ENCODE measurements around the gene MAD2L1BP. TPM values are rescaled to one million over a fixed set of nuclear protein-coding genes. Genes with fewer than 3 reads are reported as not detected.
A peak's percentile ranks its signal among the peaks of the same experiment; 100 is the strongest.
"Not testable (repeated sequence)": the region's sequence is repeated elsewhere in the genome, so short reads cannot be mapped to it uniquely, and the experiment has no call there.

Gene MAD2L1BP
- total RNA-seq, 2 experiments from 2014 or later = 41.8 to 44.3 TPM

- no peaks in the 10 kb centered on the region for H3K36me3 Mint-ChIP-seq (ENCODE audit: low read depth)
- DNase-seq = no peak
- H3K4me3 Mint-ChIP-seq = no peak overlapping the region
- ChIA-PET POLR2A (no interaction called here), CTCF (interaction anchor here (1.0 to 1.7 kb wide), 4 partner anchors 9 to 20 kb away, joined by 3 to 6 read pairs (median 4); no protein-coding TSS in a partner anchor)
- H3K9me3 Mint-ChIP-seq = no peaks in the 10 kb centered on the region
- H3K27ac Mint-ChIP-seq = no peak overlapping the region
- H3K27me3 Mint-ChIP-seq = no peaks in the 10 kb centered on the region
- H3K4me1 Mint-ChIP-seq = peaks cover 7% of the 10 kb centered on the region
Measured at GRCh38 chr6:43657221-43657802, 21.7 kb downstream of the MAD2L1BP start.

GRCh38 chr6:43658161-43658560 lies 22.5 kb downstream of the MAD2L1BP start:
- CTCF ChIA-PET = interaction anchor here (1.0 kb wide), 1 partner anchor 21 kb away, joined by 3 read pairs; no protein-coding TSS in a partner anchor
- H3K36me3 Mint-ChIP-seq (ENCODE audit: low read depth) = no peaks in the 10 kb centered on the region
- peaks cover 13% of the 10 kb centered on the region for H3K4me1 Mint-ChIP-seq
- POLR2A ChIA-PET = no interaction called here
- no peak overlapping the region for H3K27ac Mint-ChIP-seq
- H3K9me3 Mint-ChIP-seq = no peaks in the 10 kb centered on the region
- H3K27me3 Mint-ChIP-seq = no peaks in the 10 kb centered on the region
- DNase-seq = no peak
- H3K4me3 Mint-ChIP-seq = no peak overlapping the region

GRCh38 chr6:43662948-43663347 lies 27.3 kb downstream of the MAD2L1BP start:
- CTCF ChIA-PET = interaction anchor here (0.9 kb wide), 1 partner anchor 32 kb away, joined by 3 read pairs; no protein-coding TSS in a partner anchor
- H3K4me3 Mint-ChIP-seq; POLR2A ChIA-PET; H3K36me3 Mint-ChIP-seq (ENCODE audit: low read depth); H3K27me3 Mint-ChIP-seq; DNase-seq; H3K27ac Mint-ChIP-seq; H3K9me3 Mint-ChIP-seq: not testable (repeated sequence)
- H3K4me1 Mint-ChIP-seq = peaks cover 23% of the 10 kb centered on the region

- CTCF ChIA-PET = interaction anchor here (0.7 to 6.9 kb wide), 8 partner anchors 9 to 414 kb away, joined by 3 to 46 read pairs (median 4); partner anchors contain the start of gene MRPS18A
- POLR2A ChIA-PET = no interaction called here
- Mint-ChIP-seq H3K9me3 (no peaks in the 10 kb centered on the region), H3K4me1 (peaks cover 47% of the 10 kb centered on the region), H3K36me3 (ENCODE audit: low read depth) (peaks cover 3% of the 10 kb centered on the region), H3K4me3 (no peak overlapping the region), H3K27me3 (no peaks in the 10 kb centered on the region), H3K27ac (no peak overlapping the region)
- DNase-seq = no peak
Measured at GRCh38 chr6:43665376-43665775, 29.7 kb downstream of the MAD2L1BP start.

- Mint-ChIP-seq H3K27me3 (no peaks in the 10 kb centered on the region), H3K36me3 (ENCODE audit: low read depth) (peaks cover 9% of the 10 kb centered on the region), H3K4me3 (no peak overlapping the region), H3K4me1 (peaks cover 55% of the 10 kb centered on the region), H3K9me3 (no peaks in the 10 kb centered on the region), H3K27ac (no peak overlapping the region)
- ChIA-PET POLR2A (no interaction called here), CTCF (interaction anchor here (0.7 to 6.9 kb wide), 12 partner anchors 10 to 108 kb away, joined by 3 to 46 read pairs (median 5); partner anchors contain the start of gene MAD2L1BP)
- DNase-seq = no peak
Measured at GRCh38 chr6:43666196-43666920, 30.7 kb downstream of the MAD2L1BP start.

GRCh38 chr6:43667245-43668150 lies 31.9 kb downstream of the MAD2L1BP start:
- no peaks in the 10 kb centered on the region for H3K9me3 Mint-ChIP-seq
- POLR2A ChIA-PET = no interaction called here
- no peak overlapping the region for H3K4me3 Mint-ChIP-seq
- CTCF ChIA-PET = interaction anchor here (0.5 to 6.9 kb wide), 22 partner anchors 11 to 412 kb away, joined by 3 to 46 read pairs (median 3); partner anchors contain the start of gene MAD2L1BP
- peaks cover 13% of the 10 kb centered on the region for H3K36me3 Mint-ChIP-seq (ENCODE audit: low read depth)
- no peaks in the 10 kb centered on the region for H3K27me3 Mint-ChIP-seq
- H3K27ac Mint-ChIP-seq = peak overlapping the region; percentile 69
- H3K4me1 Mint-ChIP-seq = peaks cover 47% of the 10 kb centered on the region
- peak; percentile 74 for DNase-seq

GRCh38 chr6:43668151-43669028 lies 32.8 kb downstream of the MAD2L1BP start:
- POLR2A ChIA-PET = interaction anchor here (0.7 kb wide), 1 partner anchor 106 kb away, joined by 3 read pairs; no protein-coding TSS in a partner anchor
- peaks cover 19% of the 10 kb centered on the region for H3K36me3 Mint-ChIP-seq (ENCODE audit: low read depth)
- CTCF ChIA-PET = interaction anchor here (0.9 to 6.9 kb wide), 15 partner anchors 11 to 411 kb away, joined by 3 to 46 read pairs (median 4); partner anchors contain the start of gene MAD2L1BP
- H3K27ac Mint-ChIP-seq = peak overlapping the region; percentile 69
- H3K27me3 Mint-ChIP-seq = no peaks in the 10 kb centered on the region
- no peak overlapping the region for H3K4me3 Mint-ChIP-seq
- no peaks in the 10 kb centered on the region for H3K9me3 Mint-ChIP-seq
- peak; percentile 41 for DNase-seq
- peaks cover 42% of the 10 kb centered on the region for H3K4me1 Mint-ChIP-seq

GRCh38 chr6:43669050-43669921 lies 33.6 kb downstream of the MAD2L1BP start:
- H3K4me1 Mint-ChIP-seq = peaks cover 42% of the 10 kb centered on the region
- CTCF ChIA-PET = interaction anchor here (1.2 to 6.9 kb wide), 8 partner anchors 11 to 410 kb away, joined by 3 to 46 read pairs (median 7); partner anchors contain the start of gene MRPS18A
- H3K27ac Mint-ChIP-seq = peak overlapping the region; percentile 86
- no peak overlapping the region for H3K4me3 Mint-ChIP-seq
- H3K9me3 Mint-ChIP-seq = no peaks in the 10 kb centered on the region
- POLR2A ChIA-PET = interaction anchor here (0.7 kb wide), 1 partner anchor 383 kb away, joined by 3 read pairs; no protein-coding TSS in a partner anchor
- peaks cover 20% of the 10 kb centered on the region for H3K36me3 Mint-ChIP-seq (ENCODE audit: low read depth)
- no peak for DNase-seq
- H3K27me3 Mint-ChIP-seq = no peaks in the 10 kb centered on the region

GRCh38 chr6:43669922-43670622 lies 34.4 kb downstream of the MAD2L1BP start:
- CTCF ChIA-PET = interaction anchor here (0.6 to 6.9 kb wide), 13 partner anchors 10 to 492 kb away, joined by 3 to 46 read pairs (median 4); partner anchors contain the start of gene MRPS18A
- Mint-ChIP-seq H3K9me3 (no peaks in the 10 kb centered on the region), H3K36me3 (ENCODE audit: low read depth) (peaks cover 28% of the 10 kb centered on the region), H3K4me1 (peaks cover 42% of the 10 kb centered on the region), H3K27ac (peak overlapping the region; percentile 86), H3K4me3 (no peak overlapping the region), H3K27me3 (no peaks in the 10 kb centered on the region)
- POLR2A ChIA-PET = interaction anchor here (0.5 to 0.7 kb wide), 2 partner anchors 85 to 384 kb away, joined by 3 read pairs; no protein-coding TSS in a partner anchor
- peak; percentile 50 for DNase-seq

- Mint-ChIP-seq H3K9me3 (no peaks in the 10 kb centered on the region), H3K4me1 (peaks cover 42% of the 10 kb centered on the region), H3K27ac (peak overlapping the region; percentile 86), H3K36me3 (ENCODE audit: low read depth) (peaks cover 29% of the 10 kb centered on the region), H3K27me3 (no peaks in the 10 kb centered on the region), H3K4me3 (no peak overlapping the region)
- ChIA-PET CTCF (interaction anchor here (0.6 to 3.9 kb wide), 11 partner anchors 10 to 492 kb away, joined by 3 to 20 read pairs (median 4); partner anchors contain the start of gene MRPS18A), POLR2A (no interaction called here)
- no peak for DNase-seq
Measured at GRCh38 chr6:43670623-43670986, 35.0 kb downstream of the MAD2L1BP start.
